ENCODE measurements around the gene FOS.
A peak's percentile ranks its signal among the peaks of the same experiment; 100 is the strongest.
"Not testable (repeated sequence)": the region's sequence is repeated elsewhere in the genome, so short reads cannot be mapped to it uniquely, and the experiment has no call there.

FOS gene

DNA sequence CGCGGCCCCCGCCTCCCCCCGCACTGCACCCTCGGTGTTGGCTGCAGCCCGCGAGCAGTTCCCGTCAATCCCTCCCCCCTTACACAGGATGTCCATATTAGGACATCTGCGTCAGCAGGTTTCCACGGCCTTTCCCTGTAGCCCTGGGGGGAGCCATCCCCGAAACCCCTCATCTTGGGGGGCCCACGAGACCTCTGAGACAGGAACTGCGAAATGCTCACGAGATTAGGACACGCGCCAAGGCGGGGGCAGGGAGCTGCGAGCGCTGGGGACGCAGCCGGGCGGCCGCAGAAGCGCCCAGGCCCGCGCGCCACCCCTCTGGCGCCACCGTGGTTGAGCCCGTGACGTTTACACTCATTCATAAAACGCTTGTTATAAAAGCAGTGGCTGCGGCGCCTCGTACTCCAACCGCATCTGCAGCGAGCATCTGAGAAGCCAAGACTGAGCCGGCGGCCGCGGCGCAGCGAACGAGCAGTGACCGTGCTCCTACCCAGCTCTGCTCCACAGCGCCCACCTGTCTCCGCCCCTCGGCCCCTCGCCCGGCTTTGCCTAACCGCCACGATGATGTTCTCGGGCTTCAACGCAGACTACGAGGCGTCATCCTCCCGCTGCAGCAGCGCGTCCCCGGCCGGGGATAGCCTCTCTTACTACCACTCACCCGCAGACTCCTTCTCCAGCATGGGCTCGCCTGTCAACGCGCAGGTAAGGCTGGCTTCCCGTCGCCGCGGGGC, at the start of gene FOS:
Gene FOS (plus strand): TSS at position 407 of the 731 bp plus-strand sequence. CDS start 155 bp downstream, at position 562.
- DNase-seq: peak; percentile 86

DNA sequence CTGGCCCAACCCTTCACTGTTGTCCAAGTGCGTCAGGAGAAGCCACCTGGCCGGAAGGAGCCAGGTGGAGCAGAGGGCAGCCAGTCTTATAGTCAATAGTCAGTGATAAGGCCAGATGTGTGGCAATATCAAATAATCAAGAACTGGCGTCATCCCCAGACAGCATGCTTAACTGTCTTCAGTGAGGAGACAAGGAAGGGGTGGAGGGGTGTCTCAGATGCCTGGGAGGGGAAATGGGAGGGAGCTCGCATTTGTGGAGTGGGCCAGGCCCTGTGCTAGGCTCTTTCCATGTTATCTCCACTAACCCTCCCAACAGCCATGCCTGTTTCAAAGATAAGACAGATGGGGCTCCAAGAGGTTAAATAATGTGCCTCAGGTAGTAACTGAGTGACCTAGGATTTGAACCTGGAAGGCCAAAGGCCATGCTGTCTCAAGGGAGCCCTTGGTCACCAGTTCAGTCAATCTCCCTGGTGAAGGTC, 48.9 kb upstream of the FOS start:
- DNase-seq: no peak

DNA sequence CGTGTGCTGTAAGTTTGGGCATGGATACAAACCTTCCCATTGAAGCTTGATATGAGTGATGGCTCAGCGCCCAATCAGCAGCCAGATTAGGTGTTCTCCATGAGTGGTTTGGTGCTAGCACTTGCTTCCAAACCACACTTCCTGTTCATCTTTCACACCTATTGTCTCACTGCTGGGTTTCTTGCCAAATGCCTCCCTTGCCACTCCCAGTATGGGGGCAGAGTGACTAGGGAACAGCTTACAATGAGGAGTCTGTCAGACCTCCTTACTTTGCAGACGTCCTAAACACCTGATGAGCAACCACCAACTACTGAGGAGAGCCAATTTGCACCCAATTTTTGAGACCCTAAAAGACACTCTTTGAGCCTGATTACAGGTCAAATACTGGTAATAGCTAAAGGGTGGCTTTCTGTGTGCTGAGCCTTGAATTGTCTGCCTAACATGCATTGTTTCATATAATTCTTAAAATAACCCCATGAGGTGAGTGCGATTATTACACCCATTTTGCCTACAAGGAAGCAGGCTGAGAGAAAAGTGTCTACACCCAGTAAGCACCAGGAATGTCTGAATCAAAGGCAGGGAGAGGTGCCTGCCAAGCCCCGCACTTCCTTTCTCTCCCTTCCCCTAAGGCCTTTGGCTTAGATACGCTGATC, 48.4 kb upstream of the FOS start:
- DNase-seq: no peak

DNA sequence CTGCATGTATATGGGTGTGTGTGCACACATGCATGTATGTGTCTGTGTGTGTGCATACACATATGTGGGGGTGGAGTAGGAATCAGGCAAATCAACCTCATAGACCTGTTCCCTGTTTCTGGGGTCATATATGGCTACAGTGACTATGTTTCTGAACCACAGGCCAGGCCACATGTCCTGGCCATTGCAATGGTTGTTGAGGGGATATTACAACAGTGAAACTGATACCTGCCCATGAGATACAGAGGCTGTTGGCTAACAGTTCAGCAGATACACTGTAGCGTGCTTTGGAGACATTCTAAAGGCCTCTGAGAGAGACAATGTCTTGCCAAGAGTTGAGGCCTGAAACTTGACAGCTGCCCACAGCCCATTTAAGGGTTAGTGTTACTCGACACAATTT, 47.3 kb upstream of the FOS start:
- no peak for DNase-seq

DNA sequence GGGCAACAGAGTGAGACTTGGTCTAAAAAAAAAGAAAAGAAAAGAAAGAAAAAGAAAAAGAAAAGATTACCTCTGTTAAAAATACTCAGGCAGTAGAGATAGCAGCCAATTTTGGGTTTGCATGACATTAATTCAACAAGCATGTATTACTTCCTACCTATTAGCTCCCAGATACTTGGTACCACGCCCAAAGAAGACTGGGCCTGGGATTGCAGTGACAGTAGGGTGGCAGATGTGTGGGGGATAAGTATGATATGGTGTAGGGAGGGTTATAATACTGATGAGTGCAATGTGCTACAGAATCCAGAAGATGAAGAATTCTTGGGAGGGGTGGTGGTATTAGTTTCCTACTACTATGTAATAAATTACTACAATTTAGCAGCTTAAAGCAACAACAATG, 46.4 kb upstream of the FOS start:
- DNase-seq: no peak

DNA sequence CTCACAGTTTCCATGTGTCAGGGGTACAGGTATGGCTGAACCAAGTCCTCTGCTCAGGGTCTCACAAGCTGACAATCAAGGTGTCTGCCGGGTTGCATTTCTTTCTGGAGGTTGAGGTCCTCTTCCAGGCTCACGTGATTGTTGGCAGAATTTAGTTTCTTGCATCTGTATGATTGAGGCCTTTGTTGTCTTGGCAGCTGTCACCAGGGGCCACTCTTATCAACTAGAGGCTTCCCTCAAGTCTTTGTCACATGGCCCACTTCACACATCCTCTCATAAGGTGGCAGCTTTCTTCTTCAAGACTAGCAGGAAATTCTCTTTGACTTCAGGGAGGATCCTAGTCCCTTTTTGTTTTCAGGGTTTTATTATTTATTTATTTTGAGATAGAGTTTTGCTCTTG, 46.0 kb upstream of the FOS start:
- DNase-seq: no peak

DNA sequence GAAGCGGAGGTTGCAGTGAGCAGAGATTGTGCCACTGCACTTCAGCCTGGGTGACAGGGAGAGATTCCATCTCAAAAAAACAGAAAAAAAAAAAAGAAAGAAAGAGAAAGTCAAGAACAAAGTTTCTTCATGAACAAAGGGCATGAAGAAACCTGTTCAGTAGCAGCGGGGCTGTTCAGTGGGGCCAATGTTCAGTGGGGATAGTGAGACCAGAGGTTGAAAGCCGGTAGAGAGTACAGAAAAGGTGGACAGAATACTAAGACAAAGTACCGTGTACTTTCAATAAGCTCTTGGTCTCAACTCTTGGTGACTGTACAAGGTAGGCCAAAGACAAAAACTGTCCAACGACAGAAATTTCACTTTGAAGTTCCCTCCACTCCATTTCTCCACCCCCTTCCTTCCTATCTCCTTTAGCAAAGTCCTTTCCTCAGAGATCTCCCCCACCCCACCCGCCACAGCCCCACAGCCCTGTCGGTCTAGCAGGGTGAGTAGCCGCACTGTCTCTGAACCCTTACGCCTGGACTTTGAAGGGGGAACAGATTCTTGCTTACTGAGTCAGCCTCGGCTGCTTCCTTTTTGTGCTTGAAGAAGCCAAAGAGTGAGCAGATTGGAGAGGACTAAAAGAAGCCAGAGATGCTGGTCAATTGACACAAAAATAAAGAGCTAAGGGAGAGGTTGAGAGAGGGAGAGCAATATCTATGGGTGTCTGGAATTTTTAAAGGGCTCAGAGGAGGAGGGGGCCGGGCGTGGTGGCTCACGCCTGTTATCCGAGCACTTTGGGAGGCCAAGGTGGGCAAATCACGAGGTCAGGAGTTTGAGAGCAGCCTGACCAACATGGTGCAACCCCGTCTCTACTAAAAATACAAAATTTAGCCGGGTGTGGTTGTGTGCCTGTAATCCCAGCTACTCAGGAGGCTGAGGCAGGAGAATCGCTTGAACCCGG, 44.2 kb upstream of the FOS start:
- DNase-seq: no peak

DNA sequence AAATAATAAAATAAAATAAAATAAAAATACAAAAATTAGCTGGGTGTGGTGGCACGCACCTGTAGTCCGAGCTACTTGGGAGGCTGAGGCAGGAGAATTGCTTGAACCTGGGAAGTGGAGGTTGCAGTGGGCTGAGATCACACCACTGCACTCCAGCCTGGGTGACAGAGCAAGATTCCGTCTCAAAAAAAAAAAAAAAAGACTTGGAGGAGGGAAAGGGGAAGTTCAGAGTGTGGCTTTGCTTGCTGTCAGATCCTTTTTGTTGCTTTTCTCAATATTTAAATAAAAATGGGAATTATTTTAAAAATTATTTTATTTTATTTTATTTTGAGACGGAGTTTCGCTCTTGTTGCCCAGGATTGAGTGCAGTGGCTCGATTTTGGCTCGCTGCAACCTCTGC, 43.4 kb upstream of the FOS start:
- not testable (repeated sequence) for DNase-seq

DNA sequence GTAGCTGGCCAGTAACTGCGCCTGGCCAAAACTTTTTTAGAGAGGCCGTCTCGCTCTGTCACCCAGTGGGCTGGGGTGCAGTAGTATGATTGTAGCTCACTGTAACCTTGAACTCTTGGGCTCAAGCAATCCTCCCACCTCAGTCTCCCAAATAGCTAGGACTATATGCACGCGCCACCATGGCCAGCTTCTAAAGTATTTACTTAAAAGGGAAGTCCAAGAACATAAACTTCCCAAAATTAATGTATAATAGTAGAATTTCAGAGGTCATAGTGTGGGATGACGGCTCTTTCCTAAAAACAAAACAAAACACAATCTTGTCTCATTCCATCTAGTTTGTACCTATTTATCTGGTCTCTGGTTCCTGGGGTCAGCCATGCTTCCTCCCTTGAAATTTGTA, 42.2 kb upstream of the FOS start:
- DNase-seq: no peak

DNA sequence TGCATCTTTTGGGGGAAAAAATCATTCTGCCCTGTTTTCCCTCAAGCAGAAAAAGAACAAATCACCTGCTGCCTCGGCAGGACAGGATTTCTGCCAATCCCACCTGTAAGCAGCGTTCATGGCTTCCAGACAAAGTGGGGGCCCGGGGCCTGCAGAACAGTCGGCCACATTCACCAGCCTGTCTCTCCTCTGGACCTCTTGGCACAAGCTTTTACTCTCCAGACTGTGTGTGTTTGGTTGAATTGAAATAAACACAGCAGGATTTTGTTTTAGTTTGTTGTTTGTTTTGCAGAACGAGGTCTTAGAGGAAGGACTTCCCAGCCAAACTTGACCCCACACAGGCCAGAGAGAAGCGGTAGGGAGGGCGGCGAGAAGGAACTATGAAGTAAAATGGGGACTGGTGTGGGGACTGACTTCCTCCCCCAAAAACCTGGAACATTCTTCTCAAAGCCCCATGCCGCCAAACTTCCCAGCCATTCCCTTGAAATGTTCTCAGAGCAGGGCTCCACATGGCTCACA, 41.7 kb upstream of the FOS start:
- DNase-seq: no peak

DNA sequence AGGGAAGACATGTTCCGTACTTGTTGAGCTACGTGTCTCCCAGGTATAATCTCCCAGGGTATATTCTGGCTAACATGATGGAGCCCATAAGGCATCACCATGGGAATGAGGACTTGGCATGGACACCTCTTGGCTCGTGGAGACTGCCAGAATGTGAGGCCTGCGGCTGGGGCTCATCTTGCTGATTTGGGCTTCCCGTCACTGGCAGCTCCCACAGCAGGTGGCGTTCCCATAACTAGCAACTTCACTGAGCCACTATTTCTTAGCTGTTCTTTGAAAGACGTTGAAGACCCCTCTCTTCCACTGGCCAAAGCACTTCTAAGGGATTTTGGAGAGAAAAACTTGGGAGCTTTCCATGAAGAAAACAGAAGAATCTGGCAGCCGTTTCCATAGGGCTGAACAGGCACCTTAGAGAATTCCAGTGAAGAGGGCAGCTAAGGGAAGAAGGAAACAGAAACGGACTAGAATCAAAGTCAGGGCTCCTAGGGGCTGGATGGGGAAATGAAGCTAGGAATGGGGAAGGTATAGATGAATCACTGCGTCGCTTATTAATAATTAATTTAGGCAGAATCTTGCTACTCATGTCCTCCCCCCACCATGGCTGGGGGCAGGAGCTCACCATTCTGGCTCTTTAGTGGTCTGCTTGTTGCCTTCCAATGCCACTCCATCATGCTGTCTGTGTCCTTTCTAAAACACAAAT, 39.7 kb upstream of the FOS start:
- no peak for DNase-seq

DNA sequence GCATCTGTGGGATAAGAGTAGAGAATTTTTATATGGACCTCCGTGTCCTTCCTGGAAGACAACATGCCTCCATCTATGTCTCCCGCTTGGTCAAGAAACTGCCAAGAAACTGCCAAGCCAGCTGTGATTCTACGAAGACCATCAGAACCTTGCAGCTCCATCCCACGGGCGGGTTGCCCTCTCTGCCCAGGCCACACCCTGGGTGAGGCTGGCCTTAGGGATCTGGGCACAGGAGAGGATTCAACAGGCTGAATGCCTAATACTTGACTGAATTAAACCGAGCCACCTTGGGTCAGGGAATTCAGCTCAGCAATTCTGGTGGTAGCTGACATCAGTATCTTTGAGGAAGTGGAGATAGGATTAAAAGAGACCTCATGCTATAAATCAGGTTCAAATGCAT, 37.8 kb upstream of the FOS start:
- no peak for DNase-seq

DNA sequence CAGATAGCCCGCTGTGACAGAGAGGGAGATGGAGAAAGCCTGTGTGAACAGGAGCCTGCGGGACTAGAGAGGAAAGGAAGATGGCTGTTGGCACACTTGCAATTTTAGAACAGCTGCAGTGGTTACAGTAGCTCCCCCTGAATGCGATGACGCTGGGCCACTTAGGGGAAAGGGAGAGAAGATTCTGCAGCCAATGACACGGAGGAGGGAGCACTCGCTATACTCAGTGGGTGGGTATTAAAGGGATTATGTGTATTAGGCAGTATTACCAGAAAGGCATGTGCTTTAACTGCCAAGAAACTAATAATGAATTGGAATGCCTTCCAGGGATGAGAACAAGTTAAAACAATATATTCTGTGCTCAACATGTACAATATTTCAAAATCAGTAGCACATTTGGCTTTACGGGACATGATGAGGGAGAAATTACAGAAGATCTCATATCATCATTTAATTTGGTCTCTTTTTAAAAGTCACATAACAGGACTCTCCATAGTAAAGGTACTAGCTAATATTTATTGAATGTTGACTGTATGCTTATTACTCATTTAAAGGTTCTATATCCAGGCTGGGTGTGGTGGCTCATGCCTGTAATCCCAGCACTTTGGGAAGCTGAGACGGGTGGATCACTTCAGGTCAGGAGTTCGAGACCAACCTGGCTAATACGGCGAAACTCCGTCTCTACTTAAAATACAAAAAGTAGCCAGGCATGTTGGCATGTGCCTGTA, 35.9 kb upstream of the FOS start:
- DNase-seq: no peak

DNA sequence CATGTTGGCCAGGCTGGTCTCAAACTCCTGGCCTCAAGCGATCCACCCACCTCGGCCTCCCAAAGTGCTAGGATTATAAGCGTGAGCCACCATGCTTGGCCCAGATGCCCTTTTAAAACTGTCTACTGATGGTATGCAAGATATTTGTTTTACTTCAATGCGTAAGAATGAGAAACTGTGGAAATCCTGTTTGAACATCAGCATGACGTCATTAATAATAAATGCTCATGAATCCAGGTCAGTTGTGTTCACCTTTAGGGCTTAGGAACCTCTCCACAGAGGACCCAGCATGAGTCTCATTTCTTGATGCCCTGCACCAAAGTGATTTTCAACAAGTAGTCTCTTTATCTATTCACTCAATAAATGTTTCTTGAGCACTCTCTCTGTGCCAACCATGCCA, 34.5 kb upstream of the FOS start:
- no peak for DNase-seq

DNA sequence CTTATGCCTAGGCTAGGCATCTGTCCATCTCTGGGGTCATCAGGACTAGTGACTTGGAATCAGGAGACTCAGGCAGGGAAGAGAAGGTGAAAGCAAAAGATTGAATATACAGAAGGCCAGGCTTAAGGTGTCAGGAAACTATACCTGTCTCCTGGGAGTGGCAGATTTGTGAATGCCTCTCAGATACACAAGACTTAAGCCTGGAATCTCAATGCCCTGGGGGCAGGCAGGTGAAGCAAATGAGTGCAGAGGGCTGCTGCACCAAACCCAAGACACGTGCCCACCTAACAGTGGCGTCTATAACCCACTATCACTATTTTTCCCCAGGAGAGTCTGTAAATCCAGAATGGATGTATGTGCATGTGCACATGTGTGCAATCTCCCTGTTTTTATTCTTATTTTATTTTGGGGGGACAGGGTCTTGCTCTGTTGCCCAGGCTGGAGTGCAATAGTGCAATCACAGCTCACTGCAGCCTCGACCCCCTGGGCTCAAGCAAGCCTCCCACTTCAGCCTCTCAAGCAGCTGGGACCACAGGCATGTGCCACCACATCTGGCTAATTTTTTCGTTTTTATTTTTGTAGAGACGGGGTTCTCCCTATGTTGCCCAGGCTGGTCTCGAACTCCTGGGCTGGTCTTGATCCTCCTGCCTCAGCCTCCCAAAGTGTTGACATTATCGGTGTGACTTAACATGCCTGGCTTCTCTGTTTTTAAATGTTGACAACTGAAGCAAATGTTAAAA, 31.9 kb upstream of the FOS start:
- DNase-seq: no peak

DNA sequence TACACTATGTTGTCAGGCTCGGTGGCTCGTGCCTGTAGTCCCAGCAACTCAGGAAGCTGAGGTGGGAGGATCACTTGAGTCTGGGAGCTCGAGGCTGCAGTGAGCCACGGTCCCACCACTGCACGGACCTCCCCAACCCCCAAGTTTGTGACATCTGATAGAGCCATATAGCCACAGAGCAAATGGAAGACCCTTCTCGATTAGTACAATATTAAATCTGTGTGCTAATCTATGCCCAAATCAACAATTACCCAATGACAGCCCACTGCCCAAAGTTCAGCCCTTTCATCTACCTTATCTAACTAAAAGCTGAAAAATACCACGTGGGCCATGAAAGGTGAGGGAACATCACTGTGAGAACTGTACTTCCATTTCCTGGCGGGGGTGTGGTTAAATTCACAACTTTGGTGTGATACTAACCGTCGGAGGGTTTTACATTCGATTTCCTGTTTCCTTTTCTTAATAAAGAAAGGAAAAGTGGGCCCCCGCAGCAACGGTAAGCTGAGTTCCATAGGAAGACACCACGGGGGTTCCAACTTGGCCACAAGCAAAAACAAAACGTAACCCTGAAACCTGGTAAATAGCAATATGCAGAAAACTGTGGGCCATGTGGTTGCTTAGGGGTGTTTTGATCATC, 31.2 kb upstream of the FOS start:
- DNase-seq: no peak

DNA sequence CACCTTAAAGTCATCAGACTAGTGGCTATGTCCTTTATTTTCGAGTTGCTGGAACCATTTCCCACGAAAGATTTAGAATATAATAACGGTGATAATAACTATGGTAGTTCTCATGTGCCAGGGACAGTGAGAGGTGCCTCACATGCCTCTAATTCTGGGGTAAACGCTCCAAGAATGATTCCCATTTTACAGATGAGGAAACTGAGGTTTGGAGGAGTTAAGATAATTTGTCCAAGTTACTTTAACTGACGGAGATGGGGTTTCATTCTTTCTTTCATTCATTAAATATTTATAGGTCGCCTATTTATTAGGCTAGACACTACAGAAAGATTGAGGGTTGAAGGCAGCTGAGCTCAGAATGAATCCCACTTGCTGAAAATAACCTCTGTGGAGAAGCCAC, 30.7 kb upstream of the FOS start:
- DNase-seq: no peak

DNA sequence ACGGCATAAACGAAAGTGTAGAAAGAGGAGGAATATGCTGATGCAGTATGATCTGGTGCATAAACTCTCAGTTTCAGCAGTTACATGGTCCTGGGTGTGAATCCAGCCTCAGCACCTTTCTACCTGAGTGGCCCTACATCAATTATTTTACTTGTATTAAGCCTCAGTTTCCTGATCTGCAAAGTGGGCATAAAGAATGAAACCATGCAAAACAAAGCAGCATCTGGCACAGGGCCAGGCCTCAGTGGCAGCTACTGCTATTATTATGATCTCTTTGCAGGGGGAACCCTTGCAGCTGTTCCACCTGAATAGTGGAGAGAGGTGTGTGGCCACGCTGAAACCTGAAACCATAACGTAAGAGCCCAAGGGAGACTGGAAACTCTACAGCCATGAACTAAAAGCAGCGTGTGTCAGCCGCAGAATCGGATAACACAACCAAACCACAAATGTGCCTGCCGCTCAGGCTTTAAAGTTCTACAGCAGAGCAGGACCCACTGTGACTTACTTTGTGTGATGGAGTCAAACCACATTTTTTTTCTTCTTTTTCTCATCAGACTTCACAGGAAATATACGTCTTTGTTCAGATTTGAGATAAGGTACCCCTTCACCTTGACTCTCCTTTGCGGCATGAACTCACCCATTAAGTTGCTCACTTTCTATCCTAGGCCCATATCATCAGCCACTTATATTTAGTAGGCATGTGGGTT, 29.2 kb upstream of the FOS start:
- DNase-seq: no peak

DNA sequence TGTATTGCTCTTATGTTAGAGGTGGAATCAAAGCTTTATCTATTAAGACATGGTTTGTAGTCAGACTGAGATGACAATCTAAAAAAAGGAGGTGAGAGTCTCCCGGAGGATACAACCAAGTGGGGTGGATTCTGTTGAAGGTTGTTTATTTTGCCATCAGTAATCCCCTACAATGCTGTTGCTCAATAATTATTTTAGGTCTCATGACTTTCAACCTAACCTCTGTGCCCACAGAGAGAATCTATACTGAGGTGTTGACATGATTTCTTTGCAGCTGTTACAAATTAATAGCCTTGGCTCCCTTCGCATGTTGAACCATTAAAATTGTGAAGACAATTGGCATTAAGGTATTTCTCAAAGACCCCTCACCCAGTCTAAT, 28.7 kb upstream of the FOS start:
- DNase-seq: no peak

DNA sequence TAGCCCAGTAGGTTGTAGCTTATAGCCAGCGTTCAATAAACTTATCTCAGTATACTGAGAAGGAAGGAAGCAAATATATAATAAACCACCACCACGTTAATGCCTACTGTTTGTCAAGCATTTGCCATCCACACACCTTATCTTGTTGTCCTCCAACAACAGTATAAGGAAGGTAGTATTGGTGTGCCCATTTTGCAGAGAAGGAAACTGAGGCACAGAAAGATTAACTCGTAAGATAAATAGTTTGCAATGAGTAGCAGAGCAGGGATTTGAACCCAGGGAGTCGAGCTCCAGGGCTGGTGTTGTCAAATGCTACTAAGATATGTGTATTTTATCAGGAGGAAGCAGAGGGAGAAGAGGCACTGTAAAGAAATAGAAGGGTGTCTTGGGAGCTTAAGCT, 27.8 kb upstream of the FOS start:
- DNase-seq: no peak

Measured in GOT3 (cell line).